K562 (cell line): ENCODE measurements around the gene MYO15A. TPM values are rescaled to one million over a fixed set of nuclear protein-coding genes. Genes with fewer than 3 reads are reported as not detected.

ENCODE experiments used
- CREB3 ChIP-seq: fragments of 450-650 bp; conservative IDR thresholded peaks from 2 replicates; pipeline ENCODE4 v1.6.1; 2016; ENCODE audit warnings: missing genetic modification characterization, low read depth, mild to moderate bottlenecking, missing compliant biosample characterization, moderate library complexity
- EHMT2 ChIP-seq: fragments of 450-650 bp; IDR thresholded peaks from 2 replicates; pipeline ENCODE4 v1.6.1; 2018; ENCODE audit warnings: antibody characterized with exemption
- ZNF445 ChIP-seq: fragments of 250-450 bp; sonication (Bioruptor Pico); IDR thresholded peaks from 2 replicates; pipeline ENCODE4 v1.4.0; 2020; ENCODE audit warnings: low read depth, mild to moderate bottlenecking, moderate library complexity
- ZNF518B ChIP-seq: fragments of 250-450 bp; sonication (Bioruptor Pico); IDR thresholded peaks from 2 replicates; pipeline ENCODE4 v1.5.0; 2021; ENCODE audit warnings: mild to moderate bottlenecking, moderate library complexity
- ZNF764 ChIP-seq: fragments of 250-450 bp; sonication (Bioruptor Pico); IDR thresholded peaks from 2 replicates; pipeline ENCODE4 v1.4.0; 2020; ENCODE audit warnings: low read depth, mild to moderate bottlenecking, moderate library complexity
- ZNF830 ChIP-seq: fragments of 250-450 bp; sonication (Bioruptor Pico); IDR thresholded peaks from 2 replicates; pipeline ENCODE4 v1.5.0; 2021; ENCODE audit warnings: mild to moderate bottlenecking
- polyA plus RNA-seq, 8 experiments: library from polyadenylated mRNA; depleted of rRNA in 4 of 8; stranded (reverse) in 5 of 8; unstranded in 3 of 8; fragments of >200 nt; fragmentation: Nextera tagmentation in 2 of 8; fragmentation: Illumina TruSeq in 1 of 8; extraction: Ambion mirVana in 2 of 8; extraction: Trizol in 1 of 8; gene quantifications; 2 replicates each; pipeline versions ENCODE4 v1.2.1 to v1.2.3, GENCODE V29; 2011 to 2014; ENCODE audit warnings: inconsistent platforms in 1 of 8, missing spikeins in 1 of 8
- total RNA-seq, 7 experiments: library from RNA; depleted of rRNA in 6 of 7; stranded (reverse); fragments of >200 nt in 6 of 7; fragmentation: Illumina TruSeq in 2 of 7; extraction: Trizol in 2 of 7; gene quantifications; 2 replicates each; pipeline versions ENCODE4 v1.2.1 to v1.2.3, GENCODE V29; 2011 to 2021; ENCODE audit warnings: low replicate concordance in 1 of 7
- TF ChIP-seq, protein P1 (sequence below): fragments of 250-450 bp; sonication (Bioruptor Pico); IDR thresholded peaks from 2 replicates; pipeline ENCODE4 v1.5.0; 2022; ENCODE audit warnings: mild to moderate bottlenecking

Gene MYO15A
- total and polyA plus RNA-seq, 9 of the 15 experiments (the other 6 are each of a cell fraction or from before 2014, with no cell fraction given) = 0.05 to 0.88 (median 0.14) TPM; not detected in 1

- TF ChIP-seq ZNF518B (CRISPR knock-in tag) (no peak), EHMT2 (no peak), CREB3 (tag) (no peak), ZNF764 (CRISPR knock-in tag) (no peak), ZNF445 (CRISPR knock-in tag) (no peak), ZNF830 (CRISPR knock-in tag) (no peak)
- TF ChIP-seq, protein P1, sequence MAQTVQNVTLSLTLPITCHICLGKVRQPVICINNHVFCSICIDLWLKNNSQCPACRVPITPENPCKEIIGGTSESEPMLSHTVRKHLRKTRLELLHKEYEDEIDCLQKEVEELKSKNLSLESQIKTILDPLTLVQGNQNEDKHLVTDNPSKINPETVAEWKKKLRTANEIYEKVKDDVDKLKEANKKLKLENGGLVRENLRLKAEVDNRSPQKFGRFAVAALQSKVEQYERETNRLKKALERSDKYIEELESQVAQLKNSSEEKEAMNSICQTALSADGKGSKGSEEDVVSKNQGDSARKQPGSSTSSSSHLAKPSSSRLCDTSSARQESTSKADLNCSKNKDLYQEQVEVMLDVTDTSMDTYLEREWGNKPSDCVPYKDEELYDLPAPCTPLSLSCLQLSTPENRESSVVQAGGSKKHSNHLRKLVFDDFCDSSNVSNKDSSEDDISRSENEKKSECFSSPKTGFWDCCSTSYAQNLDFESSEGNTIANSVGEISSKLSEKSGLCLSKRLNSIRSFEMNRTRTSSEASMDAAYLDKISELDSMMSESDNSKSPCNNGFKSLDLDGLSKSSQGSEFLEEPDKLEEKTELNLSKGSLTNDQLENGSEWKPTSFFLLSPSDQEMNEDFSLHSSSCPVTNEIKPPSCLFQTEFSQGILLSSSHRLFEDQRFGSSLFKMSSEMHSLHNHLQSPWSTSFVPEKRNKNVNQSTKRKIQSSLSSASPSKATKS (CRISPR knock-in tag) = no peak
Observed at GRCh38 chr17:18087610-18088491, 20.7 kb upstream of the MYO15A start, which contains the start of gene DRG2 (continued).
